ENCODE results near the gene ALB. TPM values are rescaled to one million over a fixed set of nuclear protein-coding genes. Genes with fewer than 3 reads are reported as not detected.

Gene ALB
- total and polyA plus RNA-seq, 10 donors, result 0.46 to 16.2 (median 0.85) TPM; not detected in 3

DNA sequence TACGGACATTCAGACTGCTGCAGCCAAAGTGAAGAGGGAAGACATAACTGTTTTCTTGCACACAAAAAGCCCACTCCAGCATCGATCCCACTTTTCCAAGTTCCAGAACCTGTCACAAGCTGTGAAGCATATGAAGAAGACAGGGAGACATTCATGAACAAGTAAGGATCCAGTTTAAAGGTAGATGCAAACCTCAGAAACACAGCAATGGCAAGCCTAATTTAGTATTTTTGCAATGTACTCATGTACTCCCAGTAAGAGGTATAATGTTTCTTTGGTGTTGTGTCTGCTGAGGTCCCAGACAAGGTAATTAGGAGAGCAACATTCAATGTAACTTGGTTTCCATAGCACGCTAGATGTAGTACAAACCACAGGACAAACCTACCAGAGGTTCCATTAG is 36.6 kb downstream of the ALB start:
- TF ChIP-seq POLR2A (IDR thresholded peaks at IDR 0.05) (no peak), POLR2AphosphoS5 (IDR thresholded peaks at IDR 0.05) (no peak)
- TF ChIP-seq, protein P1, sequence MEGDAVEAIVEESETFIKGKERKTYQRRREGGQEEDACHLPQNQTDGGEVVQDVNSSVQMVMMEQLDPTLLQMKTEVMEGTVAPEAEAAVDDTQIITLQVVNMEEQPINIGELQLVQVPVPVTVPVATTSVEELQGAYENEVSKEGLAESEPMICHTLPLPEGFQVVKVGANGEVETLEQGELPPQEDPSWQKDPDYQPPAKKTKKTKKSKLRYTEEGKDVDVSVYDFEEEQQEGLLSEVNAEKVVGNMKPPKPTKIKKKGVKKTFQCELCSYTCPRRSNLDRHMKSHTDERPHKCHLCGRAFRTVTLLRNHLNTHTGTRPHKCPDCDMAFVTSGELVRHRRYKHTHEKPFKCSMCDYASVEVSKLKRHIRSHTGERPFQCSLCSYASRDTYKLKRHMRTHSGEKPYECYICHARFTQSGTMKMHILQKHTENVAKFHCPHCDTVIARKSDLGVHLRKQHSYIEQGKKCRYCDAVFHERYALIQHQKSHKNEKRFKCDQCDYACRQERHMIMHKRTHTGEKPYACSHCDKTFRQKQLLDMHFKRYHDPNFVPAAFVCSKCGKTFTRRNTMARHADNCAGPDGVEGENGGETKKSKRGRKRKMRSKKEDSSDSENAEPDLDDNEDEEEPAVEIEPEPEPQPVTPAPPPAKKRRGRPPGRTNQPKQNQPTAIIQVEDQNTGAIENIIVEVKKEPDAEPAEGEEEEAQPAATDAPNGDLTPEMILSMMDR (IDR thresholded peaks at IDR 0.05 in 8 of 11, conservative IDR thresholded peaks at IDR 0.05 in 3 of 11), result no peak
- WGBS, 5 donors, result 88 to 96% (median 90%) methylated on average over 3 of the region's 3 CpGs
- no peaks in the 10 kb centered on the region for H3K9me3 ChIP-seq

GRCh38 chr4:73442275-73442674 is 38.2 kb downstream of the ALB start:
- Histone ChIP-seq H3K27ac (no peak overlapping the region), H3K9me3 (no peaks in the 10 kb centered on the region), H3K27me3 (replicated peaks in 1 of 7) (peaks cover 0 to 8% (median 0%) of the 10 kb centered on the region in 7 donors), H3K36me3 (no peaks in the 10 kb centered on the region), H3K4me3 (no peak overlapping the region), H3K4me1 (no peaks in the 10 kb centered on the region)
- 74 to 86% (median 82%) methylated on average over 5 of the region's 5 CpGs for WGBS, 5 donors
- no peak for TF ChIP-seq POLR2AphosphoS5 (IDR thresholded peaks at IDR 0.05)
- TF ChIP-seq, protein P1 (IDR thresholded peaks at IDR 0.05 in 8 of 11, conservative IDR thresholded peaks at IDR 0.05 in 3 of 11), result no peak
- TF ChIP-seq POLR2A (IDR thresholded peaks at IDR 0.05), result no peak
- intact Hi-C loops (cut with DNase I; ENCODE audit: low total_unique reads), result no loop called here
- no peak for DNase-seq

More for the DNA sequence above, 36.6 kb downstream of the ALB start:
- Histone ChIP-seq H3K27me3 (replicated peaks in 1 of 7) (peaks cover 0 to 7% (median 0%) of the 10 kb centered on the region in 7 donors), H3K4me3 (no peak overlapping the region), H3K36me3 (no peaks in the 10 kb centered on the region), H3K27ac (no peak overlapping the region), H3K4me1 (no peaks in the 10 kb centered on the region)
- DNase-seq, result no peak
- intact Hi-C loops (cut with DNase I; ENCODE audit: low total_unique reads), result no loop called here

GRCh38 chr4:73443224-73443623 is 39.1 kb downstream of the ALB start:
- H3K4me1 ChIP-seq, result no peaks in the 10 kb centered on the region
- no peak overlapping the region for H3K4me3 ChIP-seq
- WGBS, 5 donors, result 56 to 79% (median 67%) methylated on average over 3 of the region's 3 CpGs
- no peak overlapping the region for H3K27ac ChIP-seq
- TF ChIP-seq POLR2AphosphoS5 (IDR thresholded peaks at IDR 0.05), result no peak
- TF ChIP-seq POLR2A (IDR thresholded peaks at IDR 0.05), result no peak
- TF ChIP-seq, protein P1 (IDR thresholded peaks at IDR 0.05 in 8 of 11, conservative IDR thresholded peaks at IDR 0.05 in 3 of 11), result no peak
- intact Hi-C loops (cut with DNase I; ENCODE audit: low total_unique reads), result no loop called here
- no peaks in the 10 kb centered on the region for H3K9me3 ChIP-seq
- H3K27me3 ChIP-seq (replicated peaks in 1 of 7), result peaks cover 0 to 8% (median 0%) of the 10 kb centered on the region in 7 donors
- no peaks in the 10 kb centered on the region for H3K36me3 ChIP-seq
- DNase-seq, result no peak

DNA sequence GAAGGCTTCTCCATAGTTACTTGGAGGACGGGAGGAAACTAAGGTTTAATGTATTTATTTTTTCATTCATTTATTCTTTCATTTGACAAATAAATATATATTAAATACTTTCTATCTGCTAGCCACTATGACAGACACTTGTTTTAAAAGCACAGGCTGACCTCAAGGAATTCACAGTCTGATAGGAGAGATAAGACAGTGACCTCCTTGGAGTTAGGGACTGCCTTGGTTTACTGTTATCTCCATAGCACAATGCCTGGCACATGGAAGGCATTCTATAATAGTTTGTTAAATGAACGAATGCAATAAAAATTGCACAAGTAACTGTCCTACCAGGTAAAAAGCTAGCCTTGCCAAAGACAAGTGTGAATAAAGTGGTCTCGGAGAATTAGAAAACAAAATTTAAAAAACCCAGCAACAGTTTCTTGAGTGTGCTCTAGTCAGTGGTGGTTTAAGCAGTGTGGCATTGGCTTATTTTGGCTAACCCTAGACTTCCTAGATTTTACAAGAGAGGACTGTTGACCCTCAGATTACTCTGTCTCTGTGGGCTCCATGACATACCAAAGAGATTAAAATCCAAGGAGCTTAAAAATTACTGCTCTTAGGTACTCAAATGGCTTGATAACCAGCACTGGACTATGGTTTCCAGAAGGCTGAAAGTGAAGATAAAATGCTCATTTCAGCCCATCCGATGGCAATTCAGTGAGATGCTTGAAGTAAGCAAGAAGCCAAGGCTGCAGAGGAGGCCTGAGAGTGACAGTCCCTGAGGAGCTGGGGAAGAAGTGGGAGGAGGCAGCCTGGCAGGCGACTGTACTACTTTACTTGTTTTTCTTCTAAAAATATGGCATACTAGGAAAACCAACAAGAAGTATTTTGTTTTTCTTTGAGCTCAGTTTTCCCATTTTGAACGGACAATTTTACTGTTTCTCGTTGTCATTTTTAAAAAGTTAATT is 41.6 kb downstream of the ALB start:
- intact Hi-C loops (cut with DNase I; ENCODE audit: low total_unique reads), result no loop called here
- H3K9me3 ChIP-seq, result no peaks in the 10 kb centered on the region
- H3K27me3 ChIP-seq (replicated peaks in 1 of 7), result peaks cover 0 to 8% (median 0%) of the 10 kb centered on the region in 7 donors
- H3K27ac ChIP-seq, result no peak overlapping the region
- TF ChIP-seq, protein P1 (IDR thresholded peaks at IDR 0.05 in 8 of 11, conservative IDR thresholded peaks at IDR 0.05 in 3 of 11), result no peak
- no peak for TF ChIP-seq POLR2AphosphoS5 (IDR thresholded peaks at IDR 0.05)
- no peak for TF ChIP-seq POLR2A (IDR thresholded peaks at IDR 0.05)
- H3K4me1 ChIP-seq, result no peaks in the 10 kb centered on the region
- H3K4me3 ChIP-seq, result no peak overlapping the region
- no peak for DNase-seq
- no peaks in the 10 kb centered on the region for H3K36me3 ChIP-seq
- WGBS, 5 donors, result 78 to 88% (median 82%) methylated on average over 7 of the region's 7 CpGs
